HepG2 (cell line): ENCODE measurements around the gene KRTAP4-16. TPM values are rescaled to one million over a fixed set of nuclear protein-coding genes. Genes with fewer than 3 reads are reported as not detected.
"Not testable (repeated sequence)": the region's sequence is repeated elsewhere in the genome, so short reads cannot be mapped to it uniquely, and the experiment has no call there.

Experiments
- ATAC-seq: fragments of 200-7000 bp; cut with Tn5 transposase; 3 replicates; pipeline ENCODE4 v1.9.1; 2020; ENCODE audit warnings: mild to moderate bottlenecking, moderate library complexity
- BruUV-seq: library from RNA; stranded (reverse); fragments of 400-500 nt; replicated peaks from 2 replicates; lab custom pipeline; 2021; lab: Mats Ljungman, UMichigan
- CTCF ChIA-PET: fragments of 300-600 bp; formaldehyde crosslinking; extraction: SDS; loops from one replicate; lab custom pipeline; 2021; ENCODE audit warnings: low total read pairs, inconsistent platforms, low intra/inter-chr PET ratio; lab: Yijun Ruan, JAX
- POLR2A ChIA-PET: fragments of 350-600 bp; sonication (Branson Sonifier 250); formaldehyde crosslinking; loops from one replicate; lab custom pipeline; 2020; ENCODE audit warnings: antibody characterized with exemption, inconsistent platforms; lab: Yijun Ruan, JAX
- DNase-seq: peaks from one replicate; pipeline ENCODE4 v3.0.0-alpha.2; 2015; ENCODE audit warnings: low spot score
- FAIRE-seq: peaks from 3 replicates; lab custom pipeline; 2011; peaks lifted over from hg19 to GRCh38; lab: Jason Lieb, UNC
- H2AFZ ChIP-seq: one replicate; pipeline ENCODE4 v1.6.1; 2011; ENCODE audit warnings: low read length, inconsistent platforms
- H3K27ac ChIP-seq: fragments of 300-600 bp; 3 replicates; pipeline ENCODE4 v1.8.0; 2011; ENCODE audit warnings: mixed run types, mild to moderate bottlenecking, mixed read lengths, low read length, inconsistent platforms; ENCODE audit not compliant: insufficient read depth; ENCODE audit errors: extremely low read length
- H3K27me3 ChIP-seq, 2 experiments: fragments of 200-600 bp in 1 of 2; 2 replicates in 1 of 2; 3 replicates in 1 of 2; pipeline versions ENCODE4 v1.6.0 to v1.8.0; 2011; ENCODE audit warnings: low read length in 2 of 2, mild to moderate bottlenecking in 2 of 2, moderate library complexity in 2 of 2, inconsistent platforms in 1 of 2; ENCODE audit not compliant: insufficient read depth in 2 of 2, control insufficient read depth in 1 of 2
- H3K36me3 ChIP-seq, 2 experiments: fragments of 200-600 bp in 1 of 2; replicated peaks in 1 of 2; 2 replicates in 1 of 2; 3 replicates in 1 of 2; pipeline versions ENCODE4 v1.5.1 to v1.8.0; 2011; ENCODE audit warnings: low read length in 2 of 2, inconsistent platforms in 1 of 2; ENCODE audit not compliant: insufficient read depth in 2 of 2, control insufficient read depth in 1 of 2
- H3K4me1 ChIP-seq: 2 replicates; pipeline ENCODE4 v1.5.1; 2012; ENCODE audit warnings: low read length, inconsistent platforms; ENCODE audit not compliant: insufficient read depth
- H3K4me2 ChIP-seq: 2 replicates; pipeline ENCODE4 v1.6.0; 2011; ENCODE audit warnings: low read depth, low read length, inconsistent platforms
- H3K4me3 ChIP-seq, 3 experiments: fragments of 200-600 bp in 1 of 3; sonication (generic), shearing (Covaris generic) in 1 of 3; replicated peaks in 1 of 3; 2 replicates each; pipeline ENCODE4 v1.5.1; 2011 to 2016; ENCODE audit warnings: low read length in 3 of 3, inconsistent platforms in 2 of 3, low read depth in 2 of 3, mild to moderate bottlenecking in 2 of 3, control low read depth in 1 of 3, mixed read lengths in 1 of 3; ENCODE audit not compliant: insufficient read depth in 1 of 3
- H3K79me2 ChIP-seq: one replicate; pipeline ENCODE4 v1.6.1; 2011; ENCODE audit warnings: low read length, inconsistent platforms; ENCODE audit not compliant: insufficient read depth
- H3K9ac ChIP-seq: 2 replicates; pipeline ENCODE4 v1.6.0; 2011; ENCODE audit warnings: mild to moderate bottlenecking, low read depth, low read length, inconsistent platforms; ENCODE audit not compliant: insufficient read depth
- H3K9me3 ChIP-seq: 2 replicates; pipeline ENCODE4 v1.5.1; 2012; ENCODE audit warnings: mild to moderate bottlenecking, low read length
- H4K20me1 ChIP-seq: 2 replicates; pipeline ENCODE4 v1.6.0; 2011; ENCODE audit warnings: inconsistent platforms, mild to moderate bottlenecking, low read length, moderate library complexity; ENCODE audit not compliant: insufficient read depth
- ZNF773 ChIP-seq: sonication (generic); formaldehyde crosslinking; IDR thresholded peaks from 2 replicates; pipeline ENCODE4 v1.4.0; 2020; ENCODE audit warnings: missing genetic modification reagents, borderline replicate concordance
- ZSCAN21 ChIP-seq: sonication (generic); formaldehyde crosslinking; IDR thresholded peaks from 2 replicates; pipeline ENCODE4 v1.8.0; 2022; ENCODE audit warnings: mild to moderate bottlenecking, missing genetic modification reagents, moderate library complexity, borderline replicate concordance
- WGBS: methylation state at CpG from one replicate; pipeline ENCODE4 v1.1.6; 2017; ENCODE audit warnings: low lambda C conversion rate; 5-methylcytosine and 5-hydroxymethylcytosine counted together
- in situ Hi-C: cut with HindIII; loops from 2 replicates; pipeline ENCODE4 v1.10.0; 2017; ENCODE audit warnings: low pct_unique_long_range_greater_than_20kb; ENCODE audit not compliant: extremely low pct_ligation_motif_present
- intact Hi-C: fragments of 100-400 bp; cut with micrococcal nuclease; formaldehyde crosslinking; loops from one replicate; pipeline ENCODE4 v1.10.0; 2022; ENCODE audit not compliant: unreplicated experiment
- polyA plus RNA-seq, 8 experiments: library from polyadenylated mRNA; depleted of rRNA in 3 of 8; stranded (reverse) in 7 of 8; unstranded in 1 of 8; fragments of >200 nt; fragmentation: Illumina TruSeq in 4 of 8; extraction: Trizol in 4 of 8; gene quantifications; 2 replicates each; pipeline versions ENCODE4 v1.2.1 to v1.2.3, GENCODE V29; 2011 to 2016; ENCODE audit warnings: low read depth in 4 of 8, missing spikeins in 1 of 8, mixed read lengths in 1 of 8; ENCODE audit not compliant: insufficient read depth in 1 of 8
- total RNA-seq, 5 experiments: library from RNA; depleted of rRNA; stranded (reverse); fragments of >200 nt; fragmentation: Illumina TruSeq; extraction: Trizol; gene quantifications; 2 replicates each; pipeline ENCODE4 v1.2.3, GENCODE V29; 2016; ENCODE audit warnings: low read depth in 1 of 5
- TF ChIP-seq, protein P1 (sequence below): sonication (generic); formaldehyde crosslinking; IDR thresholded peaks from 2 replicates; pipeline ENCODE4 v1.4.0; 2020; ENCODE audit warnings: missing genetic modification reagents

Gene KRTAP4-16
- total and polyA plus RNA-seq, 2 of the 13 experiments (the other 11 are each of a cell fraction or from before 2014, with no cell fraction given), result not detected

GRCh38 chr17:41149652-41149985 lies 47.6 kb upstream of the KRTAP4-16 start, which contains the start of gene KRTAP4-5 (continued):
- TF ChIP-seq, protein P1, sequence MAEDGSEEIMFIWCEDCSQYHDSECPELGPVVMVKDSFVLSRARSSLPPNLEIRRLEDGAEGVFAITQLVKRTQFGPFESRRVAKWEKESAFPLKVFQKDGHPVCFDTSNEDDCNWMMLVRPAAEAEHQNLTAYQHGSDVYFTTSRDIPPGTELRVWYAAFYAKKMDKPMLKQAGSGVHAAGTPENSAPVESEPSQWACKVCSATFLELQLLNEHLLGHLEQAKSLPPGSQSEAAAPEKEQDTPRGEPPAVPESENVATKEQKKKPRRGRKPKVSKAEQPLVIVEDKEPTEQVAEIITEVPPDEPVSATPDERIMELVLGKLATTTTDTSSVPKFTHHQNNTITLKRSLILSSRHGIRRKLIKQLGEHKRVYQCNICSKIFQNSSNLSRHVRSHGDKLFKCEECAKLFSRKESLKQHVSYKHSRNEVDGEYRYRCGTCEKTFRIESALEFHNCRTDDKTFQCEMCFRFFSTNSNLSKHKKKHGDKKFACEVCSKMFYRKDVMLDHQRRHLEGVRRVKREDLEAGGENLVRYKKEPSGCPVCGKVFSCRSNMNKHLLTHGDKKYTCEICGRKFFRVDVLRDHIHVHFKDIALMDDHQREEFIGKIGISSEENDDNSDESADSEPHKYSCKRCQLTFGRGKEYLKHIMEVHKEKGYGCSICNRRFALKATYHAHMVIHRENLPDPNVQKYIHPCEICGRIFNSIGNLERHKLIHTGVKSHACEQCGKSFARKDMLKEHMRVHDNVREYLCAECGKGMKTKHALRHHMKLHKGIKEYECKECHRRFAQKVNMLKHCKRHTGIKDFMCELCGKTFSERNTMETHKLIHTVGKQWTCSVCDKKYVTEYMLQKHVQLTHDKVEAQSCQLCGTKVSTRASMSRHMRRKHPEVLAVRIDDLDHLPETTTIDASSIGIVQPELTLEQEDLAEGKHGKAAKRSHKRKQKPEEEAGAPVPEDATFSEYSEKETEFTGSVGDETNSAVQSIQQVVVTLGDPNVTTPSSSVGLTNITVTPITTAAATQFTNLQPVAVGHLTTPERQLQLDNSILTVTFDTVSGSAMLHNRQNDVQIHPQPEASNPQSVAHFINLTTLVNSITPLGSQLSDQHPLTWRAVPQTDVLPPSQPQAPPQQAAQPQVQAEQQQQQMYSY, result no peak
- TF ChIP-seq ZNF773 (CRISPR knock-in tag) (no peak), ZSCAN21 (CRISPR knock-in tag) (no peak)

GRCh38 chr17:41148971-41149651 lies 47.1 kb upstream of the KRTAP4-16 start:
- in situ Hi-C loops, H3K36me3 ChIP-seq, H3K9ac ChIP-seq, H3K4me1 ChIP-seq, H3K9me3 ChIP-seq, H3K4me2 ChIP-seq, intact Hi-C loops, H3K27ac ChIP-seq, POLR2A ChIA-PET, H3K79me2 ChIP-seq, DNase-seq, CTCF ChIA-PET, H3K27me3 ChIP-seq, H2AFZ ChIP-seq, FAIRE-seq, H3K4me3 ChIP-seq, ATAC-seq, BruUV-seq, H4K20me1 ChIP-seq: not testable (repeated sequence)
- 33% methylated on average over 8 of the region's 10 CpGs for WGBS
